Choroid plexus epithelial cell (primary cell): ENCODE results near the gene MOB3B.

Experiments used
- DNase-seq: peaks from one replicate; pipeline ENCODE4 v3.0.0-alpha.2; 2010; ENCODE audit warnings: low read depth
- H3K4me3 ChIP-seq: 2 replicates; pipeline ENCODE4 v1.5.1; 2011; ENCODE audit warnings: low read depth, mild to moderate bottlenecking, control low read depth, low read length, moderate library complexity
- TF ChIP-seq, protein P1 (sequence below): conservative IDR thresholded peaks from 2 replicates; pipeline ENCODE4 v1.5.1; 2011; ENCODE audit warnings: low read depth, mild to moderate bottlenecking, control low read depth, inconsistent platforms, low read length, moderate library complexity

Gene MOB3B

DNA sequence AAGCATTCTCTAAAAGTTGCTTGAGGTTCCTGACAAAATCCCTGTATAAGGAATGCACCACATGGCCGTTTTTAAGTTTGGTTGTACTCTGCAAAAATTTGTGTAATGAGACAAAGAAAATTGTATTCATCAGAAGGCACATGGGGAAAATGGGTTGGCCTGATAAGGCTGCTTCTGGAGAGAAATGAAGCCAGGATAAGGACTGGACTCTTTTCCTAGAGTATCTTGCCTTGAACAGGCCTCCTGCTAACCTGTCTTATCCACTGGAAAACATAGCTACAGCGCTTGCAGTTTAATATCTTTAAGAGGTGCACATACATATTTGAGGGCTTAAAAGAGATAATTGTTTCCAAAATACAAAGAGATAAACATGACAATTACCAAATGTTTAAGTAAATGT is 46.9 kb downstream of the MOB3B start:
- H3K4me3 ChIP-seq, result no peak overlapping the region
- DNase-seq, result no peak
- TF ChIP-seq, protein P1, sequence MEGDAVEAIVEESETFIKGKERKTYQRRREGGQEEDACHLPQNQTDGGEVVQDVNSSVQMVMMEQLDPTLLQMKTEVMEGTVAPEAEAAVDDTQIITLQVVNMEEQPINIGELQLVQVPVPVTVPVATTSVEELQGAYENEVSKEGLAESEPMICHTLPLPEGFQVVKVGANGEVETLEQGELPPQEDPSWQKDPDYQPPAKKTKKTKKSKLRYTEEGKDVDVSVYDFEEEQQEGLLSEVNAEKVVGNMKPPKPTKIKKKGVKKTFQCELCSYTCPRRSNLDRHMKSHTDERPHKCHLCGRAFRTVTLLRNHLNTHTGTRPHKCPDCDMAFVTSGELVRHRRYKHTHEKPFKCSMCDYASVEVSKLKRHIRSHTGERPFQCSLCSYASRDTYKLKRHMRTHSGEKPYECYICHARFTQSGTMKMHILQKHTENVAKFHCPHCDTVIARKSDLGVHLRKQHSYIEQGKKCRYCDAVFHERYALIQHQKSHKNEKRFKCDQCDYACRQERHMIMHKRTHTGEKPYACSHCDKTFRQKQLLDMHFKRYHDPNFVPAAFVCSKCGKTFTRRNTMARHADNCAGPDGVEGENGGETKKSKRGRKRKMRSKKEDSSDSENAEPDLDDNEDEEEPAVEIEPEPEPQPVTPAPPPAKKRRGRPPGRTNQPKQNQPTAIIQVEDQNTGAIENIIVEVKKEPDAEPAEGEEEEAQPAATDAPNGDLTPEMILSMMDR, result no peak

- TF ChIP-seq, protein P1, result no peak
- DNase-seq, result no peak
- H3K4me3 ChIP-seq, result no peak overlapping the region
Observed at GRCh38 chr9:27478322-27478721, 51.3 kb downstream of the MOB3B start.

DNA sequence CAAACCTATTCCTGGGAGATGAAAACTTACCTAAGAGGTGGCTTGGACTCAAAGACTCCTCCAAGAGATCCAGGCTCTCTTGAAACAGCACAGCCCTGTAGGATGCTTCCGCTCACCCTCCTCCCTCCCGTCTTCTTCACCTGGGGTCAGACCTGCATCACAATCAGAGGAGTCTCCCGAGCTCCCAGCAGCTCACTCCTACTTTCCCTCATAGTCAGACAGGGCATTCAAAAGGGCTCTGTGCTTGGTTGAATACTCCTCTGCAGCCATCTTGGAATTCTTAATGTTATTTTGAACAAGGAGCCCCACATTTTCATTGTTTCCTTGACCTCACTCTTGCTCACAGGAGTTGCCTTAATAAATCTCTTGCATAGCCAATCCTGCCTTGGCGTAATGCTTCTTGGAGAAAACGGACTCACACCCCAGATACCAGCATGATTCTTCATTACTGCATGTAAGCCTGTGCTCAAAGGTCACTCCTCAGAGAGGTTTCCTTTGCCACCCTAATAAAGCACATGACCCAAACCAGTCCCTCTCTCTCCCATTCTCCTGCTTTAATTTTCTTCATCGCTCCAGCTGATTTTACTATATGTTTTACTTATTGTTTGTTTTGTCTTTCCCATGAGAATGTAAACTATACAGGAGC is 52.6 kb downstream of the MOB3B start:
- no peak for DNase-seq
- TF ChIP-seq, protein P1, result no peak
- no peak overlapping the region for H3K4me3 ChIP-seq

- no peak overlapping the region for H3K4me3 ChIP-seq
- DNase-seq, result no peak
- TF ChIP-seq, protein P1, result no peak
Observed at GRCh38 chr9:27475057-27475595, 54.5 kb downstream of the MOB3B start.

- TF ChIP-seq, protein P1, result no peak
- no peak overlapping the region for H3K4me3 ChIP-seq
- DNase-seq, result no peak
Observed at GRCh38 chr9:27474305-27474704, 55.3 kb downstream of the MOB3B start.

- peak; percentile 28 for DNase-seq
- TF ChIP-seq, protein P1, result no peak
- no peak overlapping the region for H3K4me3 ChIP-seq
Observed at GRCh38 chr9:27473111-27473529, 56.5 kb downstream of the MOB3B start.

DNA sequence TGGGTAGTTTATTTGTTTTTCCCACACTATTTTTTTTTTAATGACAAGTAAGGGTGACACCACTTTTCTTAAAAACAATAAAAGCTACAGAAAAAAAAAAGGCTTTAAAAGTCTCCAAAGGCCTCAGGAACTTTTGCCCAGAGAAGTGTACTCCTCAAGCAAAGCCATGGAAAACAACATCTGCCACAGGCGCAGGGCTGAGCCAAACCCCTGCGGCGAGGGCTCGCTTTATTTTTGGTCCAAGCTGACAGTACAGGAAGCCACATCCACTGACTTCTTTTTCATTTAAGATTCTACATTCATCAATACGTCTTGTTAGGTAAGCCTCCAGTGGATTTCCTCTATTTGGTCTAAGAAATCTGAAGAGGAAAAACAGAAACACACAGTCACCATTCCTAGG is 57.4 kb downstream of the MOB3B start:
- H3K4me3 ChIP-seq, result no peak overlapping the region
- DNase-seq, result peak; percentile 22
- TF ChIP-seq, protein P1, result no peak
